IMR-90 (cell line): ENCODE results near the gene PTPRN2. TPM values are rescaled to one million over a fixed set of nuclear protein-coding genes. Genes with fewer than 3 reads are reported as not detected.

ENCODE experiments used
- ATAC-seq: fragments of 200-7000 bp; cut with Tn5 transposase; 2 replicates; pipeline ENCODE4 v1.9.1; 2020; ENCODE audit warnings: low read depth, mild to moderate bottlenecking, moderate library complexity
- BruUV-seq: library from RNA; stranded (reverse); fragments of 400-500 nt; replicated peaks from 2 replicates; lab custom pipeline; 2021; lab: Mats Ljungman, UMichigan
- CTCF ChIA-PET: fragments of 300-600 bp; formaldehyde crosslinking; extraction: SDS; loops from one replicate; lab custom pipeline; 2021; ENCODE audit warnings: antibody characterized with exemption; lab: Yijun Ruan, JAX
- POLR2A ChIA-PET: fragments of 300-600 bp; sonication (Branson Sonifier 250); formaldehyde crosslinking; loops from one replicate; lab custom pipeline; 2022; ENCODE audit warnings: antibody characterized with exemption; ENCODE audit not compliant: unreplicated experiment; lab: Charles Lee
- DNase-seq: peaks from one replicate; pipeline ENCODE4 v3.0.0; 2013
- H2AFZ ChIP-seq: replicated peaks from 2 replicates; pipeline ENCODE3; 2013; ENCODE audit warnings: low read length, mild to moderate bottlenecking; ENCODE audit not compliant: poor library complexity
- H2AK5ac ChIP-seq: 2 replicates; pipeline ENCODE4 v1.6.1; 2013; ENCODE audit warnings: low read depth, low read length, inconsistent platforms
- H2AK9ac ChIP-seq: replicated peaks from 2 replicates; pipeline ENCODE3; 2013; ENCODE audit warnings: mild to moderate bottlenecking, low read depth, low read length, moderate library complexity; ENCODE audit not compliant: poor library complexity
- H2BK120ac ChIP-seq: 2 replicates; pipeline ENCODE4 v1.6.1; 2013; ENCODE audit warnings: low read depth, low read length, inconsistent platforms
- H2BK15ac ChIP-seq: 3 replicates; pipeline ENCODE4 v1.6.1; 2013; ENCODE audit warnings: low read depth, low read length, inconsistent platforms
- H2BK20ac ChIP-seq: 2 replicates; pipeline ENCODE4 v1.6.1; 2013; ENCODE audit warnings: low read depth, mild to moderate bottlenecking, inconsistent platforms, low read length, moderate library complexity
- H2BK5ac ChIP-seq: 2 replicates; pipeline ENCODE4 v1.6.1; 2013; ENCODE audit warnings: mild to moderate bottlenecking, low read depth, low read length, inconsistent platforms; ENCODE audit not compliant: poor library complexity, severe bottlenecking
- H3K14ac ChIP-seq: replicated peaks from 2 replicates; pipeline ENCODE4 v1.6.1; 2013; ENCODE audit warnings: low read depth, low read length, inconsistent platforms
- H3K18ac ChIP-seq: 2 replicates; pipeline ENCODE4 v1.6.1; 2013; ENCODE audit warnings: low read depth, low read length, control low read depth
- H3K23ac ChIP-seq: 2 replicates; pipeline ENCODE4 v1.6.1; 2013; ENCODE audit warnings: low read depth, low read length, inconsistent platforms
- H3K27ac ChIP-seq: 2 replicates; pipeline ENCODE4 v1.5.1; 2013; ENCODE audit warnings: mild to moderate bottlenecking, control low read depth, low read length; ENCODE audit not compliant: insufficient read depth
- H3K27me3 ChIP-seq: 2 replicates; pipeline ENCODE4 v1.6.1; 2013; ENCODE audit warnings: low read length; ENCODE audit not compliant: control insufficient read depth, insufficient read depth
- H3K36me3 ChIP-seq: 2 replicates; pipeline ENCODE4 v1.6.1; 2013; ENCODE audit warnings: low read length, mixed read lengths; ENCODE audit not compliant: control insufficient read depth, insufficient read depth
- H3K4ac ChIP-seq: 2 replicates; pipeline ENCODE4 v1.6.1; 2013; ENCODE audit warnings: low read depth, low read length, inconsistent platforms
- H3K4me1 ChIP-seq: 2 replicates; pipeline ENCODE4 v1.6.1; 2013; ENCODE audit warnings: low read length, mixed read lengths; ENCODE audit not compliant: control insufficient read depth, insufficient read depth
- H3K4me2 ChIP-seq: 2 replicates; pipeline ENCODE4 v1.6.1; 2013; ENCODE audit warnings: low read depth, mild to moderate bottlenecking, control low read depth, low read length, moderate library complexity
- H3K4me3 ChIP-seq: 2 replicates; pipeline ENCODE4 v1.5.1; 2013; ENCODE audit warnings: low read depth, mild to moderate bottlenecking, control low read depth, low read length, moderate library complexity; ENCODE audit not compliant: insufficient read depth
- H3K56ac ChIP-seq: 2 replicates; pipeline ENCODE4 v1.6.1; 2013; ENCODE audit warnings: low read length, inconsistent platforms; ENCODE audit not compliant: insufficient read depth; ENCODE audit errors: extremely low read depth
- H3K79me1 ChIP-seq, 2 experiments: 2 replicates each; pipeline ENCODE4 v1.6.1; 2013; ENCODE audit warnings: low read length in 2 of 2, inconsistent platforms in 1 of 2, low read depth in 1 of 2
- H3K9ac ChIP-seq: 2 replicates; pipeline ENCODE4 v1.6.1; 2013; ENCODE audit warnings: low read depth, low read length, control low read depth
- H3K9me1 ChIP-seq: 2 replicates; pipeline ENCODE4 v1.6.1; 2013; ENCODE audit warnings: low read length, inconsistent platforms; ENCODE audit not compliant: insufficient read depth
- H3K9me3 ChIP-seq: 2 replicates; pipeline ENCODE4 v1.6.1; 2013; ENCODE audit warnings: low read length; ENCODE audit not compliant: control insufficient read depth, insufficient read depth
- H4K20me1 ChIP-seq: 2 replicates; pipeline ENCODE4 v1.6.1; 2013; ENCODE audit warnings: low read length, inconsistent platforms; ENCODE audit not compliant: insufficient read depth
- H4K5ac ChIP-seq: 2 replicates; pipeline ENCODE4 v1.6.1; 2013; ENCODE audit warnings: mild to moderate bottlenecking, low read depth, low read length, control low read depth
- H4K8ac ChIP-seq, 2 experiments: 2 replicates each; pipeline ENCODE4 v1.6.1; 2013; ENCODE audit warnings: low read depth in 2 of 2, low read length in 2 of 2, control low read depth in 1 of 2, inconsistent platforms in 1 of 2
- H4K91ac ChIP-seq: 2 replicates; pipeline ENCODE4 v1.6.1; 2013; ENCODE audit warnings: low read depth, low read length, inconsistent platforms; ENCODE audit not compliant: insufficient read depth
- BHLHE40 ChIP-seq: fragments of 150-350 bp; IDR thresholded peaks from 2 replicates; pipeline ENCODE4 v1.6.1; 2016; ENCODE audit warnings: mild to moderate bottlenecking, low read depth, low read length
- CEBPB ChIP-seq: IDR thresholded peaks from 2 replicates; pipeline ENCODE4 v1.6.1; 2012; ENCODE audit warnings: low read depth, low read length, improper control_type of control experiment
- CHD1 ChIP-seq: IDR thresholded peaks from 2 replicates; pipeline ENCODE4 v1.6.1; 2012; ENCODE audit warnings: low read depth, low read length, improper control_type of control experiment
- FOS ChIP-seq: fragments of 150-350 bp; IDR thresholded peaks from 2 replicates; pipeline ENCODE4 v1.6.1; 2016; ENCODE audit warnings: low read depth, low read length
- MAFK ChIP-seq: IDR thresholded peaks from 2 replicates; pipeline ENCODE4 v1.6.1; 2012; ENCODE audit warnings: low read depth, low read length, improper control_type of control experiment
- MAZ ChIP-seq: IDR thresholded peaks from 2 replicates; pipeline ENCODE4 v1.6.1; 2012; ENCODE audit warnings: low read depth, mild to moderate bottlenecking, low read length, improper control_type of control experiment, moderate library complexity, borderline replicate concordance
- MXI1 ChIP-seq: IDR thresholded peaks from 2 replicates; pipeline ENCODE4 v1.6.1; 2012; ENCODE audit warnings: low read depth, mild to moderate bottlenecking, low read length, moderate library complexity, borderline replicate concordance
- POLR2A ChIP-seq: IDR thresholded peaks from 2 replicates; pipeline ENCODE4 v1.6.1; 2012; ENCODE audit warnings: mild to moderate bottlenecking, low read depth, low read length
- RAD21 ChIP-seq: IDR thresholded peaks from 2 replicates; pipeline ENCODE4 v1.6.1; 2012; ENCODE audit warnings: low read length, improper control_type of control experiment
- RCOR1 ChIP-seq: IDR thresholded peaks from 2 replicates; pipeline ENCODE4 v1.6.1; 2012; ENCODE audit warnings: mild to moderate bottlenecking, low read length, improper control_type of control experiment; ENCODE audit not compliant: insufficient replicate concordance
- RFX5 ChIP-seq: IDR thresholded peaks from 2 replicates; pipeline ENCODE4 v1.8.0; 2012; ENCODE audit warnings: low read depth, mild to moderate bottlenecking, low read length, moderate library complexity
- SMC3 ChIP-seq: fragments of 150-350 bp; IDR thresholded peaks from 2 replicates; pipeline ENCODE4 v1.6.1; 2016; ENCODE audit warnings: low read depth, mild to moderate bottlenecking, antibody characterized with exemption, low read length, moderate library complexity
- WGBS, 2 experiments: methylation state at CpG; one replicate each; pipeline versions ENCODE4 v1.1.5 to v1.1.7; 2013; ENCODE audit warnings: missing lambda C conversion rate in 2 of 2; ENCODE audit not compliant: insufficient read length in 1 of 2; ENCODE audit errors: extremely low coverage in 2 of 2; 5-methylcytosine and 5-hydroxymethylcytosine counted together
- dilution Hi-C: fragments of 300-500 bp; cut with HindIII; formaldehyde crosslinking; loops from one replicate; pipeline ENCODE4 v1.14.3; 2018; ENCODE audit warnings: low sequenced_read_pairs; ENCODE audit not compliant: unreplicated experiment
- in situ Hi-C: fragments of 300-500 bp; cut with MboI; formaldehyde crosslinking; loops from 3 replicates; pipeline ENCODE4 v1.14.3; 2019; ENCODE audit warnings: low sequenced_read_pairs, inconsistent platforms, mixed read lengths
- intact Hi-C: fragments of 100-400 bp; cut with micrococcal nuclease; formaldehyde crosslinking; loops from 2 replicates; pipeline ENCODE4 v1.10.0; 2022
- polyA plus RNA-seq, 3 experiments: library from polyadenylated mRNA; depleted of rRNA; stranded (reverse); fragments of >200 nt; gene quantifications; 2 replicates each; pipeline ENCODE4 v1.2.3, GENCODE V29; 2012; ENCODE audit warnings: low replicate concordance in 1 of 3
- total RNA-seq: library from RNA; depleted of rRNA; stranded (reverse); fragments of >200 nt; gene quantifications from 2 replicates; pipeline ENCODE4 v1.2.3, GENCODE V29; 2012
- TF ChIP-seq, protein P1 (sequence below): conservative IDR thresholded peaks from 2 replicates; pipeline ENCODE4 v1.5.1; 2012; ENCODE audit warnings: mild to moderate bottlenecking, low read depth, low read length, improper control_type of control experiment
- TF ChIP-seq, protein P2 (sequence below): fragments of 150-350 bp; IDR thresholded peaks from 2 replicates; pipeline ENCODE4 v1.6.1; 2017; ENCODE audit warnings: mild to moderate bottlenecking, antibody characterized with exemption, low read length, low read depth

PTPRN2 gene
- total and polyA plus RNA-seq, 2 of the 4 experiments (the other 2 are of a cell fraction) = 0.03 TPM; not detected in 1

DNA sequence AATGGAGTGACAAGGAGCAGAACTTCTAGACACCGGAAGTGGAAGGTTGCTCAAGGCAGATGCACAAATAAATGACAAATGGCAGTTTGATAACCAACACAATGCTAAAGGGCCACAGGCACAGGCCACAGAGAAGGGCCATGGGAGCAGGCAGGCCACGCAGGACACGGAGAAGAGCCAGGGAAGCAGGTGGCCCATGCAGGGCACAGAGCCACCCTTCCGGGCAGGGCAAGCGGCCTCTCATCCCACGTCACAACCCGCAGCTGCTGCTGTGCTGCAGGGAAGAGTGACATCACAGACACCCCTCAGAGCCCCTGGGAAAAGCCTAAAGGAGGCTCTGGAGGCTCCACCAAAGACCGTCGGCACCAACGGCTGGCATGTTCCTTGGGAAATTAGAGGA, 328.5 kb downstream of the PTPRN2 start:
- no TSS peak for BruUV-seq
- Histone ChIP-seq H4K8ac (no peak overlapping the region), H3K27me3 (no peaks in the 10 kb centered on the region), H2BK20ac (no peak overlapping the region), H2AFZ (no peak overlapping the region), H3K14ac (no peak overlapping the region), H3K9me1 (no peaks in the 10 kb centered on the region), H2AK9ac (no peak overlapping the region), H3K4ac (no peak overlapping the region), H3K4me3 (no peak overlapping the region), H3K27ac (no peak overlapping the region), H4K20me1 (no peaks in the 10 kb centered on the region), H3K18ac (no peak overlapping the region), H2BK120ac (no peak overlapping the region), H3K4me1 (no peaks in the 10 kb centered on the region), H3K9me3 (peaks cover 69% of the 10 kb centered on the region), H3K79me1 (no peaks in the 10 kb centered on the region), H2BK15ac (no peak overlapping the region), H4K5ac (no peak overlapping the region), H2AK5ac (no peak overlapping the region), H3K23ac (no peak overlapping the region), H4K91ac (no peak overlapping the region), H3K9ac (no peak overlapping the region), H3K4me2 (no peak overlapping the region), H2BK5ac (no peak overlapping the region), H3K36me3 (no peaks in the 10 kb centered on the region), H3K56ac (no peak overlapping the region)
- intact Hi-C loops = no loop called here
- in situ Hi-C loops = no loop called here
- dilution Hi-C loops = no loop called here
- ChIA-PET POLR2A (no interaction called here), CTCF (no interaction called here)
- WGBS, 2 experiments = 78% methylated on average over 1 of the region's 10 CpGs; no CpG with 5 or more reads in 1 of the 2 experiments
- ATAC-seq (no peak), DNase-seq (no peak)
- no peak for TF ChIP-seq POLR2A
- no peak for TF ChIP-seq SMC3
- no peak for TF ChIP-seq CHD1
- no peak for TF ChIP-seq MXI1
- TF ChIP-seq RCOR1 = no peak
- TF ChIP-seq, protein P1, sequence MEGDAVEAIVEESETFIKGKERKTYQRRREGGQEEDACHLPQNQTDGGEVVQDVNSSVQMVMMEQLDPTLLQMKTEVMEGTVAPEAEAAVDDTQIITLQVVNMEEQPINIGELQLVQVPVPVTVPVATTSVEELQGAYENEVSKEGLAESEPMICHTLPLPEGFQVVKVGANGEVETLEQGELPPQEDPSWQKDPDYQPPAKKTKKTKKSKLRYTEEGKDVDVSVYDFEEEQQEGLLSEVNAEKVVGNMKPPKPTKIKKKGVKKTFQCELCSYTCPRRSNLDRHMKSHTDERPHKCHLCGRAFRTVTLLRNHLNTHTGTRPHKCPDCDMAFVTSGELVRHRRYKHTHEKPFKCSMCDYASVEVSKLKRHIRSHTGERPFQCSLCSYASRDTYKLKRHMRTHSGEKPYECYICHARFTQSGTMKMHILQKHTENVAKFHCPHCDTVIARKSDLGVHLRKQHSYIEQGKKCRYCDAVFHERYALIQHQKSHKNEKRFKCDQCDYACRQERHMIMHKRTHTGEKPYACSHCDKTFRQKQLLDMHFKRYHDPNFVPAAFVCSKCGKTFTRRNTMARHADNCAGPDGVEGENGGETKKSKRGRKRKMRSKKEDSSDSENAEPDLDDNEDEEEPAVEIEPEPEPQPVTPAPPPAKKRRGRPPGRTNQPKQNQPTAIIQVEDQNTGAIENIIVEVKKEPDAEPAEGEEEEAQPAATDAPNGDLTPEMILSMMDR = no peak
- no peak for TF ChIP-seq BHLHE40
- TF ChIP-seq MAFK = no peak
- TF ChIP-seq FOS = no peak
- TF ChIP-seq MAZ = no peak
- TF ChIP-seq RFX5 = no peak
- TF ChIP-seq RAD21 = no peak
- TF ChIP-seq, protein P2, sequence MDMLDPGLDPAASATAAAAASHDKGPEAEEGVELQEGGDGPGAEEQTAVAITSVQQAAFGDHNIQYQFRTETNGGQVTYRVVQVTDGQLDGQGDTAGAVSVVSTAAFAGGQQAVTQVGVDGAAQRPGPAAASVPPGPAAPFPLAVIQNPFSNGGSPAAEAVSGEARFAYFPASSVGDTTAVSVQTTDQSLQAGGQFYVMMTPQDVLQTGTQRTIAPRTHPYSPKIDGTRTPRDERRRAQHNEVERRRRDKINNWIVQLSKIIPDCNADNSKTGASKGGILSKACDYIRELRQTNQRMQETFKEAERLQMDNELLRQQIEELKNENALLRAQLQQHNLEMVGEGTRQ = no peak
- TF ChIP-seq CEBPB = no peak
